Skin epidermis (tissue), 12 donors: ENCODE results near the gene NINJ1.
A peak's percentile ranks its signal among the peaks of the same experiment; 100 is the strongest.

Source experiments
- H3K27ac ChIP-seq, 21 experiments: fragments of 200-600 bp; sonication (generic) in 11 of 21; one replicate each; pipeline ENCODE4 v1.5.0; 2020; ENCODE audit warnings: mild to moderate bottlenecking in 3 of 21, inconsistent platforms in 2 of 21, moderate library complexity in 2 of 21
- H3K4me3 ChIP-seq, 7 experiments: fragments of 200-600 bp; sonication (generic) in 2 of 7; one replicate each; pipeline ENCODE4 v1.5.0; 2020; ENCODE audit warnings: inconsistent platforms in 2 of 7, mild to moderate bottlenecking in 2 of 7, moderate library complexity in 1 of 7

NINJ1 gene

GRCh38 chr9:93093877-93094657 is 40.0 kb downstream of the NINJ1 start:
- peak overlapping the region in 19 of 21 experiments; percentile 20 to 98 (median 93) for H3K27ac ChIP-seq
- no peak overlapping the region for H3K4me3 ChIP-seq

- H3K27ac ChIP-seq: peak overlapping the region in 15 of 21 experiments; percentile 0 to 98 (median 63)
- no peak overlapping the region for H3K4me3 ChIP-seq
Measured at GRCh38 chr9:93093127-93093876, 40.7 kb downstream of the NINJ1 start.

DNA sequence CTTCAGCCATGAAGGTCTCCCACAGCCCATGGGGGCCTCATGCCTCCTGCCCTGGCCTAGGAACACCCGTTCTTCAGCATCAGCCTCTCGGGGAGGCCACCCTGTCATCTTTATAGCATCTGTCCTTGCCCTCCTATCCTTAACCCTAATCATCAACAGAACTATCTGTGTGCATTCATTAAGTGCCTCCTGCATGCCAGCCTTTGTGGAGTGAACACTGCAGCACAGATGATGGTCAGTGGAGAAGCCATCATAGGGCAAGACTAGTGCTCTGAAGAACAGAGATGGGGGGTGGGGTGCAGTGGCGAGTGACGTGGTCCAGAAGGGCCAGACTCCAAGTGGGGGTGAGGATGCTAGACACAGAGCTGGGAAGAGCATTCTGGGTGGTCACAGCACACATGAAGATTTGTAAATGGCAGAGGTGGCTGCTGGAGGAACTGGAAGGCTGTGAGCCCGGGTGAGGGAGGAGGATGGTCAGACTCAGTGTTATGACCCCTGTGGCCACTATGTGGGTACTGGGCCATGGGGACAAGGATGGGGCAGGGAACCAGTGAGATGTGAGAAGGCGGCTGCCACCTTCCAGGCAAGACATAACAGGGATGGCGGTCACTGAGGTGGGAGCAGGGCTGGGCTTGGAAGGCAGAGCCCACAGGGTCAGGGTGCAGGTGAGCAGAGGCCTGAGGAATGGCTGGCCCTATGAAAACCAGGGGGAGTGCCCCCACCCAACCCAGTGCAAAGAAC is 41.6 kb downstream of the NINJ1 start:
- peak overlapping the region in 11 of 21 experiments; percentile 2 to 98 (median 53) for H3K27ac ChIP-seq

GRCh38 chr9:93091453-93092081 is 42.5 kb downstream of the NINJ1 start:
- Histone ChIP-seq H3K27ac (no peak overlapping the region), H3K4me3 (no peak overlapping the region)

More for the DNA sequence above, 41.6 kb downstream of the NINJ1 start:
- H3K4me3 ChIP-seq: no peak overlapping the region

DNA sequence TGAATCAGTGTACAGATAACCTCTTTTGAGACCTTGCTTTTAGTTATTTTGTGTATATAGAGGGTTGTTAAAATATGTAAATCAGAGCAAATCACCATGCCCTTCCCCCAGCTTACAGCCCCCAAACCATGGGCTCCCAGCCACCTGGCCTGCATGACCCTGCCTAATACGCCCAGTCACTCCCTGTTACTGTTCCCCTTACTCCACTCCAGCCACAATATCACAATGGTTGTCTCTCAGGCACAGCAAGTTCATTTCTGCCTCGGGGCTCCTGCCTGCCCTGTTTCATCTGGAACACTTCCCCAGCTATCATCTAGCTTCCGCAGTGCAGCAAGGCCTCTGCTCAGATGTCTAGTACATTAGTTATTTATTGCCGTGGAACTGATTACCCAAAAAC is 43.0 kb downstream of the NINJ1 start:
- Histone ChIP-seq H3K27ac (peak overlapping the region in 2 of 21 experiments; percentile 35 to 38), H3K4me3 (no peak overlapping the region)

GRCh38 chr9:93090091-93090655 is 43.9 kb downstream of the NINJ1 start:
- no peak overlapping the region for H3K27ac ChIP-seq
- no peak overlapping the region for H3K4me3 ChIP-seq

DNA sequence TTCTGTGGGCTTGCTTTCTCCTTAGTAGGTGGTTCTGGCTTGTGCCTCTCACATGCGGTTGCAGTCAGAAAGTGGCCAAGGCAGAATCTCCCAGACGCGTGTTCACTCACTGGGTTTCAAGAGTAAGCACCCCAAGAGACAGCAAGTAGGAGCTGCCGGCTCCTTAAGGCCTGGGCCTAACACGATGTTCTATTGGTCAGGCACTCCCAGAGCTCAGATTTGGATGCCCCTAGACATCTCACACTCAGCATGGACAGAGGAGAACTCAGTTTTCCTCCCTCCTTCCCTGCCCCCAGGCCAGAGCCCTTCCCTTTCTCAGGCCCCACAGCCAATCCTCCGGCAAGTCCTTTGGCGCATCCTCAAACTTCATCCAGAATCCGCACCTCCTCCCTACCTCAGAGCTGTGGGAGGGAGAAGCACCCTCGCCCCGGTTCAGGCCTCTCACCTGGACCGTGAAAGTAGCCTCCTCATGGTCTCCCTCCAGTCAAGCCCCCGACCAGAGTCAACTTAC is 44.5 kb downstream of the NINJ1 start:
- Histone ChIP-seq H3K4me3 (no peak overlapping the region), H3K27ac (no peak overlapping the region)

- no peak overlapping the region for H3K4me3 ChIP-seq
- no peak overlapping the region for H3K27ac ChIP-seq
Measured at GRCh38 chr9:93089024-93089423, 45.0 kb downstream of the NINJ1 start.

DNA sequence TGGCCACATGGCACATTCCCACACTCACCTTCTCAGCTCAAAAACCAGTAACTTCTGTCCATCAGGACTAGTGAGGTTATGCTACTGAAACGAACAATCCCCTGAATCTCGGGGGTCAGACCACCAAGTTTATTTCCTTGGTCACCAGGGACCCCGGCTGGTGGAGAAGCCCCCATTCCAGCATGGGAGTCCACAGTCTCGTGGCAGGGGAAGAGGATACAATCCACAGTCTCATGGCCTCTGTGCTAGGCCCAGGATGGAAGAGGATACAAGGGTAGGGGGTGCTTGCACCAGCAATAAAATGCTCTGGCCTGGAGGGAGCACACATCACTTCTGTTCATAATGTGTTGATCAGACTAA is 45.4 kb downstream of the NINJ1 start:
- no peak overlapping the region for H3K27ac ChIP-seq
- no peak overlapping the region for H3K4me3 ChIP-seq

DNA sequence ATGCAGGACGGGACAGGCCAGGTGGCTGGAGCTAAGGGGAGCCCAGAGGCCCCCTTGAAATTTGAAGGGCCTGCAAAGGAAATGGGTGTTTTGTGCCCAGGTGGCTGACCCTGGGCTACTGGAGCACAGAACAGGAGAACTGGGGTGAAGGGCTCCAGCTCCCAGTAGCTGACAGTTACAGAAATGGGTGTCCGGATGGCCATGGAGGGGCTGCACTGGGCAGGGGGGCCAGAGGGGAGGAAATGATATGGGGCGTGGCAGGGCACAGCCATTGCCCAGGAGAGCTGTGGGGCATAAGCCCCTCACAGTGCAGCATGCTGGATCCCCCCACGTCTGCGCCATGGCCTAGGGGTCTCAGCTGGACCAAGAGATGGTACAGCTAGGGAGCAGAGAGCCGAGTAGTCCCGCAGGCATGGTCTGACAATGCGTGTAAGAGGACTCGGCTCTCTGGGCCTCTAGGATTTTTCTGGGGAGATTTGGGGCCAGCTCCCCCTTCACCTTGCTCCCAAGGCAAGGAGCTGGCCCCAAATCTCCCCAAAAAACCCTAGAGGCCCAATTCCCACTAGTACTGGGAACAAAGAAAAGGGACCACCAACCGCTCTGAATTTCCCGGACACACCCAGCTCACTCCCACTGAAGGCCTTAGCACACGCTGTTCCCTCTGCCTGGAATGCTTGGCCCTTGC is 45.9 kb downstream of the NINJ1 start:
- Histone ChIP-seq H3K27ac (no peak overlapping the region), H3K4me3 (no peak overlapping the region)

DNA sequence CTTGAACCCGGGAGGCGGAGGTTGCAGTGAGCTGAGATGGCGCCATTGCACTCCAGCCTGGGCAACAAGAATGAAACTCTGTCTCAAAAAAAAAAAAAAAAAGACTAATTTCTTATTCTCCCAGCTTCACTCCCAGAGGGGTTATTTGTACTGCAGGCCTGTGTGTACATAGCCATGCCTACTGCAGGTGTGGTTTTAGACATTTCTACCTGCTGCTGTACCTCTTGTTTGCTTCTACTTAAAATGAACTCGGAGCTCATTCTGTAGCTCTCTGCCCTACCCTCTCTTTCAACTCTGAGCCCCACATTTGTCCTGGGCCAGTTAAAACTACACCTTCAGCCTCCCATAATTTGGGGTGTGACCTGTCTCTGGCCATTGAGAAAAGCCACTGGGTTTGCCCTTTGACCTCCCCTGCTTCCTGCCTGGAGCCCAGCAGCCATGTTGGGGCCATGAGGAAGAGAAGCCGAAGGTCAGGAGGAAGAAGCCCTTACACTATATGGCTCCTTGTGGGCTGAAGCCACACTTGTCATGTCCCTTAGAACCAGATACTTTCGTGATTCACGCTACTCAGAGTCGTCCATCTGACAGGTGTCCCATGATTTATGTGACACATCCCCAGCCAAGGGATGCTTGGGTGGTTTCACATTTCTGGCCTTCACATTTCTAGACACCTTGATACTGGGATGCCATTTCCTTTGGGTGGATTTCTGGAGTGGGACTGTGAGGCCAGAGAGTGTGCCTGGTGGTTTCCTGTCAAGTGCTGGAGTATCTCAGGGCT is 47.4 kb downstream of the NINJ1 start:
- Histone ChIP-seq H3K27ac (no peak overlapping the region), H3K4me3 (no peak overlapping the region)

DNA sequence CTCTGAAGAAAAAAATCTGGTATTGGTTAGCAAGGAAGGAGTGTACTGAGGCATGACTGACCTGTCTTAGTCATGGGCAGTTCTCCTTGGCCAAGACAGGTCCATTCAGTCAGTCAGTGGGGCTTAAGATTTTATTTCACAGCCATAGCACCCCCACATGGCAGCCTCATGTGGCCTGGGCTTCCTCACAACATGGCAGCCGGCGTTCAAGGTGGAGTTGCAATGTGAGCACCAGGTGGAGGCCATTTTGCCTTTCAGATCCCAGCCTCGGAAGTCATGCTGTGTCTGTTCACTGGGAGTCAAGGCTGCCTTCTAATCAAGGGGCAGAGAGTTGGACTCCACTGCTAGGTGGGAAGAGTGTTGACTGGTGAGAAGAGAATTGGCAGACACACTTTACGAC is 48.4 kb downstream of the NINJ1 start:
- H3K27ac ChIP-seq: no peak overlapping the region

DNA sequence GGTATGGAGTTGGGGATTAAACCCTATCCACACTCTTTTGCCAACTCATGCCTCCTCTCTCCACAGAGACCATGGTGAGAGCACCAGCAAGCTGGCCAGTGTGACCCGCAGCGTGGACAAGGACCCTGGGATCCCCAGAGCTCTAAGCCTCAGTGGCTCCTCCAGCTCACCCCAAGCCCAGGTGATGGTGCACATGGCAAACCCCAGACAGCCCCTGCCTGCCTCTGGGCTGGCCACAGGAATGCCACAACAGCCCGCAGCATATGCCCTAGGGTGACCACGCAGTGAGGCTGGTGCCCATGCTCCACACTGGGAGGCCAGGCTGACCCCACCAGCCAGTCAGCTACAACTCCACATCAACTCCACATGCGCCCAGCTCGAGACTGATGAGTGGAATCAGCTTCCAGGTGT is 49.6 kb downstream of the NINJ1 start:
- no peak overlapping the region for H3K27ac ChIP-seq
- no peak overlapping the region for H3K4me3 ChIP-seq

More for the DNA sequence above, 48.4 kb downstream of the NINJ1 start:
- H3K4me3 ChIP-seq: no peak overlapping the region

- no peak overlapping the region for H3K4me3 ChIP-seq
- H3K27ac ChIP-seq: peak overlapping the region in 4 of 21 experiments; percentile 11 to 41 (median 14)
Measured at GRCh38 chr9:93083592-93084470, 50.2 kb downstream of the NINJ1 start.

DNA sequence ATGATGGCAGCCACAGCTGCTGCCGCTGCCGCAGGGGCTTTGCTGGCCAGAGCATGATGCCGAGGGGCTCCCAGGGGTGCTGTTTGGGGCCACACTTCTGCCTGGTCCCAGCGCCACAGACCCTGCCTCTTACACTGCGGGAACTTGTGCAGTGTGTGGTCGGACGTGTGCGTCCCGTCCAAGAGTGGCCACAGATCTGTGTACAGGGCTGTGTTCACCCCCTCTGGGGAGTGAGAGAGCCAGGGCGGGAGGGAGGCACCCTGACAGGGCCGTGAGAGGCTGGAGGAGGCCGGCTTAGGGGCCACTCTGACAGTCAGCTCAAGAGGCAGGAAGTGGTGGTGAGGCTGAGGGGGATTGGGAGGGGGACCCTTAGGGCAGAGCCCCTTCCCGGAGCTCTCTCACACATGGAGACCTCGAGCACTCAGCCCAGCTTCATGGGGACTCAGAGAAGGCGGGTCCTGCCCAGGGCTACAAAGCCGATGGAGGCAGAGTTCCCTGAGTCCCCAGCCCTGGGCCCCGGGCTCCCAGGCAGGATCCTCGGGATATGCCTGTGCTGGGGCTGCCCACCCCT is 51.1 kb downstream of the NINJ1 start:
- H3K27ac ChIP-seq: peak overlapping the region in 4 of 21 experiments; percentile 11 to 41 (median 14)
- H3K4me3 ChIP-seq: no peak overlapping the region

DNA sequence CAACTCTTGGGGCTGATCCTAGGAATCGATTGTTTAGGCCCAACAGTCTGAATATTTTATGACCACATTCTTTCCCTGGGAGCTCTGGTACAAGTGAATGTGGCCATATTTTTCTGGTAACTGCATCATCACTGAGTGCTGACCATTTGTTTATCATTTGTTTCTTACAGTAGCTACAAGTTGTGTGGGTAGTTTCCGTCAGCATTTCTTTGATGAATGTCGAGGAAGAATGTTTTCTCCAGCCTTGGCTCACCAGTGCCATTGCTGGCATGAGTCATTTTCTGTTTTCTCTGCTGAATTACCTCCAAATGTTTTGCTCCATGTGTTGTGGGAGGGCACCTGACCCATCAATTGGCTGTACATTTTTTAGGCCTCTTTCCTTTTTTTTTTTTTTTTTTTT is 52.1 kb downstream of the NINJ1 start:
- Histone ChIP-seq H3K4me3 (no peak overlapping the region), H3K27ac (no peak overlapping the region)

DNA sequence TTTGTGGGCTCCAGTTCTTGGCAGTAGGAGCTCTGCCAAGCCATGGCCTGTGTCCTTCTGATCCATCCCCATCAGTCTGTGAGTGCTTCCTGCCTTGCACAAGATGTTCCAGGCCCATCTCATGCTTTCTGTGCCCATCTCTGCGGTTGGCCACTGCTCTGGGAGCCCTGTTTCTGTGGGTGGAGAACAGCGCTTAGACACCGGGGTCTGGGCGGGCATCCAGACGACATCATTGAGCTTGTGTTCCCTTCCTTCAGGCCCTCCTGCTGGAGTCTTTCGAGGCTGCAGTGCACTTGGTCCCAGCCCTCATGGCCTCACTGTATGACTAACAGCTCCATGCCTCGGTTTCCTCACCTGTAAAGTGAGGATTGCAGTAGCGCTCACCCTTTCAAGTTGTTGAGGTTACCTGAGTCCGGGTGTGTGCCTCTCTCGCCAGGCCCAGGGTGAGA is 52.9 kb downstream of the NINJ1 start:
- no peak overlapping the region for H3K27ac ChIP-seq
- H3K4me3 ChIP-seq: no peak overlapping the region
